Choroid plexus epithelial cell (primary cell): Measurements from ENCODE around the gene SSTR1.

Experiments
- DNase-seq: peaks from one replicate; pipeline ENCODE4 v3.0.0-alpha.2; 2010; ENCODE audit warnings: low read depth
- H3K4me3 ChIP-seq: 2 replicates; pipeline ENCODE4 v1.5.1; 2011; ENCODE audit warnings: low read depth, mild to moderate bottlenecking, control low read depth, low read length, moderate library complexity
- CTCF ChIP-seq: conservative IDR thresholded peaks from 2 replicates; pipeline ENCODE4 v1.5.1; 2011; ENCODE audit warnings: low read depth, mild to moderate bottlenecking, control low read depth, inconsistent platforms, low read length, moderate library complexity

SSTR1 gene

GRCh38 chr14:38213001-38213400 lies 5.3 kb downstream of the SSTR1 start:
- no peak overlapping the region for H3K4me3 ChIP-seq
- TF ChIP-seq CTCF, result no peak
- DNase-seq, result no peak

GRCh38 chr14:38217553-38217952 lies 9.8 kb downstream of the SSTR1 start:
- H3K4me3 ChIP-seq, result no peak overlapping the region
- TF ChIP-seq CTCF, result no peak
- peak; percentile 29 for DNase-seq

GRCh38 chr14:38221077-38221476 lies 13.4 kb downstream of the SSTR1 start:
- no peak for DNase-seq
- H3K4me3 ChIP-seq, result no peak overlapping the region
- no peak for TF ChIP-seq CTCF

GRCh38 chr14:38224338-38224737 lies 16.6 kb downstream of the SSTR1 start:
- DNase-seq, result no peak
- TF ChIP-seq CTCF, result no peak
- no peak overlapping the region for H3K4me3 ChIP-seq

- no peak overlapping the region for H3K4me3 ChIP-seq
- no peak for TF ChIP-seq CTCF
- DNase-seq, result no peak
Observed at GRCh38 chr14:38225946-38226345, 18.2 kb downstream of the SSTR1 start.

- no peak for DNase-seq
- no peak for TF ChIP-seq CTCF
- no peak overlapping the region for H3K4me3 ChIP-seq
Observed at GRCh38 chr14:38226366-38226765, 18.7 kb downstream of the SSTR1 start.

- no peak for TF ChIP-seq CTCF
- no peak overlapping the region for H3K4me3 ChIP-seq
- no peak for DNase-seq
Observed at GRCh38 chr14:38233218-38233617, 25.5 kb downstream of the SSTR1 start.
